Prostate gland (tissue), 2 donors: Measurements from ENCODE around the gene BBS9. TPM values are rescaled to one million over a fixed set of nuclear protein-coding genes. Genes with fewer than 3 reads are reported as not detected.
"Not testable (repeated sequence)": the region's sequence is repeated elsewhere in the genome, so short reads cannot be mapped to it uniquely, and the experiment has no call there.

Experiments used
- DNase-seq: peaks from one replicate; pipeline ENCODE4 v3.0.0-alpha.2; 2019; ENCODE audit warnings: low spot score
- H3K27ac ChIP-seq, 2 donors: fragments of 200-600 bp; sonication (generic); 2 replicates each; pipeline ENCODE4 v1.5.1; 2017 to 2019
- H3K27me3 ChIP-seq: fragments of 200-600 bp; sonication (generic); replicated peaks from 2 replicates; pipeline ENCODE4 v1.5.1; 2019; ENCODE audit not compliant: insufficient read depth
- H3K36me3 ChIP-seq, 2 donors: fragments of 200-600 bp; sonication (generic); 1 replicate in 1 of 2; 2 replicates in 1 of 2; pipeline versions ENCODE4 v1.5.1 to v1.8.1; 2017 to 2019
- H3K4me1 ChIP-seq: fragments of 200-600 bp; sonication (generic); replicated peaks from 2 replicates; pipeline ENCODE4 v1.5.1; 2019
- H3K4me3 ChIP-seq, 2 donors: fragments of 200-600 bp; sonication (generic); 2 replicates each; pipeline ENCODE4 v1.5.1; 2017 to 2019
- H3K9me3 ChIP-seq: fragments of 200-600 bp; sonication (generic); 2 replicates; pipeline ENCODE4 v1.5.1; 2017
- POLR2A ChIP-seq: fragments of 450-650 bp; IDR thresholded peaks from one replicate; pipeline ENCODE4 v1.6.1; 2016; ENCODE audit warnings: antibody characterized with exemption, mild to moderate bottlenecking
- POLR2AphosphoS5 ChIP-seq: sonication (generic); formaldehyde crosslinking; IDR thresholded peaks from one replicate; pipeline ENCODE4 v1.6.1; 2017; ENCODE audit warnings: antibody characterized with exemption
- WGBS: methylation state at CpG from one replicate; pipeline ENCODE4 v1.1.5; 2018; 5-methylcytosine and 5-hydroxymethylcytosine counted together
- intact Hi-C: fragments of 100-400 bp; cut with DNase I; formaldehyde crosslinking; loops from one replicate; pipeline ENCODE4 v1.14.2; 2022
- total RNA-seq, 2 donors: library from RNA; depleted of rRNA; stranded (reverse); fragments of >200 nt; gene quantifications; one replicate each; pipeline ENCODE4 v1.1.0, GENCODE V29; 2016
- TF ChIP-seq, protein P1 (sequence below), 4 experiments: fragments of 200-600 bp in 2 of 4; fragments of 450-650 bp in 2 of 4; sonication (generic) in 2 of 4; IDR thresholded peaks; 1 replicate in 3 of 4; 2 replicates in 1 of 4; pipeline ENCODE4 v1.5.1; 2016 to 2019; ENCODE audit warnings: antibody characterized with exemption in 4 of 4, mild to moderate bottlenecking in 2 of 4, moderate library complexity in 2 of 4

Gene BBS9
- total RNA-seq, 2 donors from 2014 or later: 19.6 to 36.8 TPM

DNA sequence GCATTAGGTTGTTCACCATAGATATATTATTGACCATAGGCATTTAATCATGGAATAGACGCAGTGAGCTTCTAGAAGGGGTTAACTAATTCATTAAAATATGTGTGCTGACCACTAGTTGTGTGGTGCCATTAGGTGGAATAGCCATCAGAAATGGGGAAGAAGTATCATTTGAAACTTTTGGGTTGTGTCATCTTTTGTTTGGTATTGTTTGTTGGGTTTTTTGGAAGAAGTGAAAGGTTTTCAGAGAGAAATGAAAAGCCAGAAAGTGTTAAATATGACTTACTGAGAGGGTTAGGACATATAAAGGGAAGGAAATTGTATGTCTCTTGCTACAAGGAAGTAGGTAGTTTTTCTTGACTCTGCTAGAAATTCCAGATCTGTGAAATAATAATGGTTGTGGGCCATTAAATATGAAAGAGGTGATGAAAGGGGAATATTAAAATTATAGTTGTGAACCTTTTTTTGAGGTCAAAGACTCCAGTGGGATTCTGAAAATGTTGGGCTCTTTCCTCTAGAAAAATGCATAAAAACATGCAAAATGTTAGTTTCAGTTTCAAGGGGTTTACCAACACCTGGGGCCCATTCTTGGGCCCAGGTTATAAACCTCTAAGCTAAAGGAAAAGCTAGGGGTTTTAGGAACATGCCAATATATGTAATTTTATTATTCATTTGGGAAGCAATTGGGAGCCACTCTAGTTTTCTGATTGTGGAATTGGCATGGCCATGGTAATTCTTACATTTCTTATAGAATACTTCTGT, 348.5 kb downstream of the BBS9 start:
- WGBS: 93% methylated on average over 1 of the region's 1 CpG
- DNase-seq: no peak
- Histone ChIP-seq H3K36me3 (no peaks in the 10 kb centered on the region), H3K27me3 (no peaks in the 10 kb centered on the region), H3K4me1 (no peaks in the 10 kb centered on the region), H3K9me3 (no peaks in the 10 kb centered on the region), H3K4me3 (no peak overlapping the region), H3K27ac (no peak overlapping the region)
- TF ChIP-seq, protein P1, sequence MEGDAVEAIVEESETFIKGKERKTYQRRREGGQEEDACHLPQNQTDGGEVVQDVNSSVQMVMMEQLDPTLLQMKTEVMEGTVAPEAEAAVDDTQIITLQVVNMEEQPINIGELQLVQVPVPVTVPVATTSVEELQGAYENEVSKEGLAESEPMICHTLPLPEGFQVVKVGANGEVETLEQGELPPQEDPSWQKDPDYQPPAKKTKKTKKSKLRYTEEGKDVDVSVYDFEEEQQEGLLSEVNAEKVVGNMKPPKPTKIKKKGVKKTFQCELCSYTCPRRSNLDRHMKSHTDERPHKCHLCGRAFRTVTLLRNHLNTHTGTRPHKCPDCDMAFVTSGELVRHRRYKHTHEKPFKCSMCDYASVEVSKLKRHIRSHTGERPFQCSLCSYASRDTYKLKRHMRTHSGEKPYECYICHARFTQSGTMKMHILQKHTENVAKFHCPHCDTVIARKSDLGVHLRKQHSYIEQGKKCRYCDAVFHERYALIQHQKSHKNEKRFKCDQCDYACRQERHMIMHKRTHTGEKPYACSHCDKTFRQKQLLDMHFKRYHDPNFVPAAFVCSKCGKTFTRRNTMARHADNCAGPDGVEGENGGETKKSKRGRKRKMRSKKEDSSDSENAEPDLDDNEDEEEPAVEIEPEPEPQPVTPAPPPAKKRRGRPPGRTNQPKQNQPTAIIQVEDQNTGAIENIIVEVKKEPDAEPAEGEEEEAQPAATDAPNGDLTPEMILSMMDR (IDR thresholded peaks at IDR 0.05): no peak
- TF ChIP-seq POLR2AphosphoS5 (no peak), POLR2A (no peak)
- intact Hi-C loops: no loop called here

DNA sequence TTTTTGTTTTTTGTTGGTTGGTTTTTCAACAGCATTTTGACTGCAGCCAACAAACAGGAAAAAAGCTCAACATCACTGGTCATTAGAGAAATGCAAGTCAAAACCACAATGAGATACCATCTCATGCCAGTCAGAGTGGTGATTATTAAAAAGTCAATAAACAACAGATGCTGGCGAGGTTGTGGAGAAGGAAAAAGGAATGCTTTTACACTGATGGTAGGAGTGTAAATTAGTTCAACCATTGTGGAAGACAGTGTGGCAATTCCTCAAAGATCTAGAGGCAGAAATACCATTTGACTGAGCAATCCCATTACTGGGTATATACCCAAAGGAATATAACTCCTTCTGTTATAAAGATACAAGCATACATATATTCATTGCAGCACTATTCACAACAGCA, 355.1 kb downstream of the BBS9 start:
- WGBS: 89% methylated on average over 1 of the region's 1 CpG
- intact Hi-C loops, H3K4me1 ChIP-seq, H3K27ac ChIP-seq, DNase-seq, H3K36me3 ChIP-seq, H3K4me3 ChIP-seq, H3K27me3 ChIP-seq, H3K9me3 ChIP-seq: not testable (repeated sequence)

DNA sequence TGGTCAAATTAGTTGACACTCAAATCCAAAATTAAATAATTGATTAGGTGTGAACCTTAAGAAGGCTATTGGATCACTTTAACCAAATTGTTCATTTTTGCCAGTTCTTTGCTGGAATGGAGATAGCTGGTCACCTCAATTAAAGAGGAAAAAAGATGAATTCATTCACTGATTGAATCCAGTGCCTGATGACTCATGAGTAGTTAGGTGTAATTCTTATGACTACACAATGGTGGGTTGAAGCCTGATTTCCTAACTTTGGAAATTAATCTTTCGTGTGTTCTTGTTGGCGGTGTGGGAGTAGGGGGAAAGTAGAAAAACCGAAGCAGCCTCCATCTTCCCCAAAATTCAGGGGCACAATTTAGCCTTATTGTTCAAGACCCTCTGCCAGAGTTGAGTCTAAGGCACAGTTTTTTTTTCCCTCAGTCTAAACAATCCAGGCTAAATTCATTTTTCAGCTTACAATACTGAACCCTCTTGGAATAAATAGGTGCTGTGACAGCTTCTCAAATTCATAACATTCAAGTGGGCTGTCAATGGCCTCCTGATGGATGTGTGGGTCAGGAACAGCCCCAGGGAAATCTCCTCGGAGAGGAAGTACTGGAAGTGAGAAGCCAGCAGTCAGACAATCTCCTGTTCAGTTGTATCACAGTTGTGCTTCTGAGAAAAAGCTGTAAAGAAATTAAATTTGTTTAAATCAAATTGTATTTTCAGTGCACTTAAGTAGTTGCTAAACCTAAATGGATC, 356.6 kb downstream of the BBS9 start:
- no peak for TF ChIP-seq POLR2A
- TF ChIP-seq, protein P1 (IDR thresholded peaks at IDR 0.05): no peak
- no peak for TF ChIP-seq POLR2AphosphoS5
- H3K4me3 ChIP-seq: no peak overlapping the region
- H3K9me3 ChIP-seq: no peaks in the 10 kb centered on the region
- no peaks in the 10 kb centered on the region for H3K4me1 ChIP-seq
- H3K36me3 ChIP-seq: no peaks in the 10 kb centered on the region
- intact Hi-C loops: no loop called here
- DNase-seq: no peak
- 92% methylated on average over 4 of the region's 4 CpGs for WGBS
- no peaks in the 10 kb centered on the region for H3K27me3 ChIP-seq
- H3K27ac ChIP-seq: no peak overlapping the region

DNA sequence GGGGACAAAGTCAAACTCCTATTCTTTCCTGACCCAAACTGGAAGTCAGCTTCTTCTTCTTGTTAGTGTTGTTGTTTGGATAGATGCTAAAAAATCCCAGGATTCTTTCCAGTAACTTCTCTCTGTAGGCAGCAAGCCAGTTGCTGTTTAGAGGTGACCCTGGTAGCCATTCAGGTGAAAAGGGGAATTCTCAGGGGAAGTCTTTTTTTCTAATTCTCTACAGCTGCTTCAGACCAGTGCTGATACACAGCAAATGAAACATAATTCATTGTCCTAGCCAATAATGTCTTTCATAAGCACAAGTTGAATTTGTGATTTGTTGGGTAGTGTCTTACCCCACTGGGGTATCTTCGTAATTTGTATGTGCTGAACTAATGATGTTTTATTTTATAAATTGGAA, 357.3 kb downstream of the BBS9 start:
- intact Hi-C loops: no loop called here
- no peaks in the 10 kb centered on the region for H3K36me3 ChIP-seq
- H3K4me3 ChIP-seq: no peak overlapping the region
- H3K27me3 ChIP-seq: no peaks in the 10 kb centered on the region
- no peak for DNase-seq
- H3K27ac ChIP-seq: no peak overlapping the region
- H3K4me1 ChIP-seq: no peaks in the 10 kb centered on the region
- H3K9me3 ChIP-seq: no peaks in the 10 kb centered on the region
- 94% methylated on average over 1 of the region's 1 CpG for WGBS
- TF ChIP-seq, protein P1 (IDR thresholded peaks at IDR 0.05): no peak
- TF ChIP-seq POLR2AphosphoS5 (no peak), POLR2A (no peak)

DNA sequence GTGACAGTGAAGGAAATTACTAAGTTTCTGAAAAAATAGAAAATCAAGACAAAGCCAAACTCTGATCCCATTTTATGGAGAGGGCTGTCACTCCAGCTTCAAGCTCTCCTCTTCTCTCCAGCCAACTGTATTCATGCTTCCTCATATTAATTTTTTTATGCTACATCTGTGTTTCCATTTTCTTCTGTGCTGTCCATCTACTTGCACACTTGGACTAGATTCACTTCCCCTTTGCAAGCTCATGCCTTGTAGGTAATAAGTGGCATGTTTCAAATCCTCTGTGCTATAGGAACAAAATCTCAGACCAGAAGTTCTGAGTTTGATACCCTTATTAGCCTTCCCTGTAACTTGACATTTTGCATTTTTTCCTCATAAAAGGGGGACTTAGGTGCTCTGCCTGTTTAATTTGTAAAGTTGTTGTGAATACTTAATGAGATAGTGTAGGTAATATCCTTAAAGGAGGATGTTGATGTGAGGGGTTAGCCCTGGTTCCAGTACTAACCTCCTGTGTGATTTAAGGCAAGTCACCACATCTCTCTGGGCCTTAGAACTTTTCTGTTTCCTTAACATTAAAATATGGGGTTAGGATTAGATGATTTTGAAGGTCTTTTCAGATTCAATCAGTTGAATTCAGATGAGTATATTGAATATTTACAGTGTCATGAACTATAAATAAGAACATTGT, 358.8 kb downstream of the BBS9 start:
- Histone ChIP-seq H3K9me3 (no peaks in the 10 kb centered on the region), H3K4me3 (no peak overlapping the region), H3K36me3 (no peaks in the 10 kb centered on the region), H3K27ac (no peak overlapping the region), H3K27me3 (no peaks in the 10 kb centered on the region), H3K4me1 (no peaks in the 10 kb centered on the region)
- DNase-seq: no peak
- no peak for TF ChIP-seq POLR2A
- TF ChIP-seq POLR2AphosphoS5: no peak
- TF ChIP-seq, protein P1 (IDR thresholded peaks at IDR 0.05): no peak
- intact Hi-C loops: no loop called here
